HG03159 (cell line): ENCODE results near the gene ATP5PO.

Source experiments
- ATAC-seq: cut with Tn5 transposase; IDR thresholded peaks from one replicate; pipeline ENCODE4 v1.9.1; 2021; ENCODE audit warnings: mild to moderate bottlenecking, moderate library complexity; ENCODE audit not compliant: unreplicated experiment

ATP5PO gene

GRCh38 chr21:33901412-33902288 lies 14.0 kb downstream of the ATP5PO start:
- no peak for ATAC-seq

- no peak for ATAC-seq
Measured at GRCh38 chr21:33899199-33899598, 16.4 kb downstream of the ATP5PO start.

- ATAC-seq = no peak
Measured at GRCh38 chr21:33898586-33898985, 17.0 kb downstream of the ATP5PO start.

DNA sequence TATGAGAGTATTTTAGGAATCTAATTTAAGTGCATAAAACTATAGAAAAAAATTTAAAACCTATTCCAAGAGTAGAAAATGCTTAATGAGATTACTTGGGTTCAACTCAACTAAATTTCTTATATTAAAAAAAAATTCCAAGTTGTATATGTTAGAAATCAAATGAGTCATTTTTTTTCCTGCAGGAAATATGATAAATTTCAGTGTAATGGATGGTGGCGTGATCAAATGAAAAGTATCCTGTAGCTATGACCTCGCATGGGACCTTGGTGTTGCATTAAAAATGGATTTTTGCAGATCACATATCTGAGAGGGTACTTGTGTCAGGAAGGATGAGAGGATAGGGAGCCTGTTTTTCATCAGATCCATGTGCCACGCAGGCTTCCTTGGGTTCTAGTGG lies 17.9 kb downstream of the ATP5PO start:
- ATAC-seq = no peak

- ATAC-seq = no peak
Measured at GRCh38 chr21:33897098-33897497, 18.5 kb downstream of the ATP5PO start.

DNA sequence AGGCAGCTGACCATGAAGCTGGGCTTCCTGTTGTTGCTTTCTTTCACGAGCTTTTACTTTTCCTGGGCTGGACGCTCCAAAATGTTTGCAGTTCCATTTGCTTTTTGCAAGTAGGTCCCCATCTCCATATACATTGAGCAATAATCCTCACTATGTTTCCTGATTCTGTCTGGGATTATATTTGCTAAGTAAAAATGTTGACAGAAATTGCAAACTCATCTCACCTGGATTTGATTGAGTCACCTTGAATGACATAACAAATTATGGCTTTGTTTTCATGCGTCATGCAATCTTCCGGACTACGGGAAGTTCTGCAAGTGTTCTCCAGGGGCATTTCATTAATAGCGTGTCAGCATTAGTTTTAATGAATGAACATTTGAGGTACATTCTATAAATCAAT lies 18.9 kb downstream of the ATP5PO start:
- ATAC-seq = no peak

GRCh38 chr21:33895356-33895755 lies 20.2 kb downstream of the ATP5PO start:
- ATAC-seq = no peak

DNA sequence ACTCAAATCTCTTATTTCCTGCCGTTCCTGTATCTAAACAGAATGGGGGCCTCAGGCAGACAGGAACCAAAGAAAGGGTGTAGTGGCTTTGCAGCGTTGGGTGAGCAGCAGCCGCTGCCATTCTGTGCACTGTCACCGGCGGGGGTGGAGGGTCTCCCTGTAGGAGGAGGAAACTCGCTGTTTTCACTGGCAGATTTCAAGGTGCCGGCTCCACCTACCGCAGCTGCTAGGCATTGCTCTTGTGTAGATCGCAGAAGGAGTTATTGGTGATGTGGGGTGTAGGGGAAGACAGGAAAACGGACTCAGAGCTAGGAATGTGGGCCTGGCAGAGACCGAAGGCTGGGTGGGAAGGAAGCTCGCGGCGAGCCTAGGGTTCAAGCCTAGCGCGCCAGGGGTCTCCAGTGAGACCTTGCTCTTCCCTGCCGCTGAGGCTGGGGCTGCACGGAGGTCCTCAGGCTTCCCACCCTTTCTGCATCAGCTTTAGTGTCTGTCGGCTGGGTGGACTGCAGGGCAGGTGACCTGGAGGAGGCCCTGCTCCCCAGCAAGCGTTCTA lies 20.8 kb downstream of the ATP5PO start:
- no peak for ATAC-seq

GRCh38 chr21:33893917-33894316 lies 21.7 kb downstream of the ATP5PO start:
- no peak for ATAC-seq

DNA sequence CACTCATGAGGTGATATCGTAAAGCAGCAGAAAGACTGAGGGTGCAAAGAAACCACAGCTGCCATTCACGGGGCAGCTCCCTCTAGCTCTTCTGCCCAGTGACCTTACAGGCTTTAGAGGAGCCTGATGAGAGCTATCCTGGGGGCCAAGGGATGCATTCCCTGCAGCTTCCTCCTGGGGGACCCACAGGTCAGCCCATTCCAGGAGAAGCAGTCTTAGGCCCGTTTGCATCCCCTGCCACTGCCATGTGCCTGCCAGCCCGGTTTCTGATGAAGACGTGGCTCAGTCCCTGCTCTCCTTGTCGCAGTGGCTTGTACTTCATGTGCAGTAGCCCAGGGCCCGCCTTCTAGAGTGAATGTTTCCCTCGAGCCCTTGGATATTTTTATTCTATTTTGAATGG lies 22.8 kb downstream of the ATP5PO start:
- ATAC-seq = no peak

DNA sequence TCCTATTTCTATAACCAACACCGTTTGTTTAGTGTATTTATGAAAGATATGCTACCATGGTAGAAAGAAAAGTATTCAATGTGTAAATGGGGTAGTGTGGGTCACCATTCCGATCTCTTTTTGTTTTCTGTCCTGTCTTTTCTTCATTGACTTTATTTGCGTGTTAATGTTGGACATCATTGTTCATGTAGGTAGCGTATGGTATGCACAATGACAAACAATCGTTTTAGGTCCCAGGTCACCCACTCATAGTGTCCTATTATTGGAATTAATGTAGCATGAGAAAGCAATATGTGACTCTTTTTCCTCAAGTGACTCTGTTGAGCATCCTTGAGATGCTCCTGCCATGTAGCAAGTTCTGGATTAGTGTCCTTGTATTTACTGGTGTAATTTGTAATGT lies 25.4 kb downstream of the ATP5PO start:
- ATAC-seq = no peak

- ATAC-seq = no peak
Measured at GRCh38 chr21:33886321-33886720, 29.3 kb downstream of the ATP5PO start.

DNA sequence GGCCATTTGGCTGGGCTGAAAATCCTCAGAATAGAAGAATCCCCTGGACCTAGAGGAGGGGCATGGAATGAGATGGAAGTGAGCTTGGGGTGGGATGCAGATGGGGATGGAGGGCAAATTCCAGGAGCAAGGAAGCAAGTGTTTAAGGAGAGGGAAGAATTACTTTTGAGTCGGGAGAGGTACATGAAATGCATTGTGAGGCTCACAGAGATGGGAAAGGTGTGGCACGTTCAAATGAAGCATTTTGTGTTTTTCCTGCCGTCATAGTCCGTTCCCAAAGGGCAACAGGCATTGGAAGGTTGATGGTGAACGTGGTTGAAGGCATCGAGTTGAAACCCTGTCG lies 30.5 kb downstream of the ATP5PO start:
- ATAC-seq = no peak

- no peak for ATAC-seq
Measured at GRCh38 chr21:33884376-33885171, 31.0 kb downstream of the ATP5PO start.

DNA sequence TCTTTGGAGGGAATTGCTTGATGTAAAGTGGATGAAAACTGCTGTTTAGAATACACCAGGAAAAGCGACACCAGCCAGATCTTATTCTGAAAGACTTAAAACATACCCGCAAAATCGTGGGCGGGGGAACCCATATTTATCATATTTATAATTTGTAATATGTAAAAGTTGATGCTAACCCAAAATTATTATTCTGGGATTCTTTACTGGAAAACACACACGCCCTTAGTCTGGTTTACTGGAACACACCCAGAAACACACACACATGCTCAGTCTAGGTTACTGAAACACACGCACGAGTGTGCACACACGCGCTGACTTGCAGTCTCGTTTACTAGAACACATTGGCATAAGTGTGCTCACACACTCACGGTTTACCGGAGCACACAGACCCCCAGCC lies 32.5 kb downstream of the ATP5PO start:
- ATAC-seq = no peak

DNA sequence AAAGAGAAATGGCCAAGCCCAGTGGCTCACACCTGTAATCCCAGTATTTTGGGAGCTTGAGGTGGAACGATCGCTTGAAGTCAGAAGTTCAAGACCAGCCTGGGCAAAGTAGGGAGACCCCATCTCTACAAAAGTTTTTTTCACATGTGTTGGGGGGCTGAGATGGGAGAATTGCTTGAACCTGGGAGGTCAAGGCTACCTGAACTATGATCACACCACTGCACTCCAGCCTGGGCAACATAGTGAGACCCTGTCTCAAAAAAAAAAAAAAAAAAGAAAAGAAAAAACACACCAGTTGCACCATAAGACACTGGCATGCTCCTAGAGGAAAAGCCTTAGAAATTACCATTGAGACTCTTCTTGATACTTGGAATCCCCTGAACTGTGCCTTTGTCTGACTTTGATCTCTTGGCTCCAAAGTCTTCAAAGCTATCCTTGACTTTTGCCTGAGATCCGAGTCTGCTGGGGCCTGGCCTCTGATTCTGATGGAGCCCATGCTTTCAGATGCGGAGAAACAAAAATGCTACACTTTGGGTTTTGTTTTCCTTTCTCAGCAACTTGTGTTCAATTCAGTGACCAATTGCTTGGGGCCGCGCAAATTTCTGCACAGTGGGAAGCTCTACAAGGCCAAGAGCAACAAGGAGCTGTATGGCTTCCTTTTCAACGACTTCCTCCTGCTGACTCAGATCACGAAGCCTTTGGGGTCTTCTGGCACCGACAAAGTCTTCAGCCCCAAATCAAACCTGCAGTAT lies 33.7 kb downstream of the ATP5PO start:
- no peak for ATAC-seq

DNA sequence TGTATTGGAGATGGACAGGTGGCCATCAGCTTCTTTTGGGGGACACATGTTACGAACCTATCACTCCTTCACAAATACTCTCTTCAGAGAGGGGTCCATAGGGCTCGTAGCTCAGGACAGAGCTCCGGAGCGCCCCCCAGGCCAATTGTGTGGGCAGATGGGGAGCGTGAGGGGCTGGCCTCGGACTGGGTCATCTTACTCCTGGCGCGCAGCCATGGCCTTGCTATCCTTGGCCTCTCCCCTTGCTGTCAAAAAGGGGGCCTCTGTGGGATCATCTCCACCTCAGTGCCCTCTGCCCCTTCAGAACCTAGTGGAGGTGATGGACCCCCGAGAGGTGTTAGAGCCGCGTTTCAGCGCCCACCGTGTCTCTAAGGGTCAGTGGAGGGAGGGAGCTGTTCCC lies 35.0 kb downstream of the ATP5PO start:
- ATAC-seq = no peak

DNA sequence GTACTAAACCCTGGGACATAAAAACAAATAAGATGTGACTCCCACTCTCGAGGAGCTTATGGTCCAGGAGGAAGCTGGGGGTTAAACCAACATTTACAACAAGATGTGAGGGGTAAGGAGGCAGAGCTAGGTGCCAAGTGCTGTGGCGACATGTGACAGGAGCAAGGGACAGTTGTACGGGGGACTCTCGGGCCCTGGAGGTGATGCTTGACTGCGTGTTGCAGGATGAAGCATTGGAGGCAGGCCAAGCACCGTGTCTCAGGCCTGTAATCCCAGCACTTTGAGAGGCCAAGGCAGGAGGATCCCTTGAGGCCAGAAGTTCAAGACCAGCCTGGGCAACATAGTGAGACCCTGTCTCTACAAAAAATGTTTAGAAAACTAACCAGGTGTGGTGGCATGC lies 36.8 kb downstream of the ATP5PO start:
- no peak for ATAC-seq

DNA sequence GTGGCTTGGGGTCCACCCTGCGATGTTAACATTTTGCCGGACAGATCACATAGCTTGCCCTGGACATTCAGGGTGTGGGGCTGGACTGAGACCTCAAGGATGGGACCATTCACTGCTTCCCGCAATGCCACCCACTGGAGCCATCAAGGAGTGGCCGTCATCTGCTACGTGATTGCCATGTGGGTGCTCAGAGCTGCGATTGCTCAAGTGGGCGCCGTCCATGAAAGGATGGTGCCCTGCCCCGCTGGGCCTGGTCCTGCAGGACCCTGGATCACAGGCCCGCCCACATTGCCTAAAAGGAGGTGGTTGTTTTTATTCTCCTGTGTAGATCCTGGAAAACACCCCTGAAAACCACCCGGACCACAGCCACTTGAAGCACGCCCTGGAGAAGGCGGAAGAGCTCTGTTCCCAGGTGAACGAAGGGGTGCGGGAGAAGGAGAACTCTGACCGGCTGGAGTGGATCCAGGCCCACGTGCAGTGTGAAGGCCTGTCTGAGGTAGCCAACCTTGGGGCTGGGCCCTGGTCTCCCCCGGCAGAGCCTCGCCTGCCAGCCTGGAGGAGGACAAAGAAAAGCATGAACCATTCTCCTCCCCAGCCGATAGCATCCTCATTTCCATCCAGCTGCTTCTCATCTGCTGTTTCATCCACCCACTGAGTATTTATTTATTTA lies 40.4 kb downstream of the ATP5PO start:
- ATAC-seq = no peak

DNA sequence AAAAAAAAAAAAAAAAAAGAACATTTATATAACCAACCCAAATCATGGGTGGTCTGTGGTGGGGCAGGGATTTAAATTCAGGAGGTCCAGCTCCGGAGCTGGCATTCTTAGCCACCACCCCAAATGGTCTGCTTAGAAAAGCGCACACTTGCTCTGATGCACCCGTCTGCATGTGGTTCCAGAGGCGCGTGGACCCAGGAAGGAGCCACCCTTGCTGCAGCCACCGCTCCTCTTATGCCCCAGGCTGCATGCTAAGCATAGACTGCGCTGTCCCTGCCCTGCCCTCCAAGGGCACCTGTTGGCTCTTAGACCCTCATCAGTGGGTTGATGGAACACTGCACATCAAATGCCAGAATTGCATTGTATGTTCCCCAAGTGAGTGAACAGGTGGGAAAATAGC lies 41.4 kb downstream of the ATP5PO start:
- no peak for ATAC-seq
